HG02938 (cell line): Measurements from ENCODE around the gene B4GALT5.

ENCODE experiments used
- ATAC-seq: cut with Tn5 transposase; IDR thresholded peaks from one replicate; pipeline ENCODE4 v1.9.1; 2021; ENCODE audit warnings: mild to moderate bottlenecking, moderate library complexity; ENCODE audit not compliant: unreplicated experiment

The B4GALT5 gene

DNA sequence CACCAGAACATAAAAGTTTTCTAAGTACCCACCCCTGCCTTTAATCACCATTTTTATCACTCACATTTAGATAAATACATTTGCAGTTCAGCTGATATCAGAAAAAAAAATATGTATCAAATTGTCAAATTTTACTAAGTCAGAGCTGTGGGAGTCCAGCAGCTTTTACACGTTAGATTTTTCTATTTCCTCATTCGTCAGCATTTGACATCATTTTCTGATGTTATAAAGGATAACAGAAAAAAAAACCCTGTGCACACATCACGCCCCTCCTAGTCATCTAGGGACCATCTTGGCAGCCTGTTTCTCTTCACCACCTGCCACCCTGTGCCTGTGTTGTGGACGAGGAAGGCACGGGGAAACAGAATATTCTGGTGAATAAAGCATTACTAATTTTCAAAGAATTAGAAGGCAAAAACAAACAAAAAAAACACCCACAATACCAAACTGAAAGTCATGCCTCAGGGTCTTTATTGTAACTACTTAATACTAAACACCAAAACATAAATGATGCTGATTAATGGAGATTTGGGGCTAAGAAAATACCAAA is 12.4 kb downstream of the B4GALT5 start:
- no peak for ATAC-seq

DNA sequence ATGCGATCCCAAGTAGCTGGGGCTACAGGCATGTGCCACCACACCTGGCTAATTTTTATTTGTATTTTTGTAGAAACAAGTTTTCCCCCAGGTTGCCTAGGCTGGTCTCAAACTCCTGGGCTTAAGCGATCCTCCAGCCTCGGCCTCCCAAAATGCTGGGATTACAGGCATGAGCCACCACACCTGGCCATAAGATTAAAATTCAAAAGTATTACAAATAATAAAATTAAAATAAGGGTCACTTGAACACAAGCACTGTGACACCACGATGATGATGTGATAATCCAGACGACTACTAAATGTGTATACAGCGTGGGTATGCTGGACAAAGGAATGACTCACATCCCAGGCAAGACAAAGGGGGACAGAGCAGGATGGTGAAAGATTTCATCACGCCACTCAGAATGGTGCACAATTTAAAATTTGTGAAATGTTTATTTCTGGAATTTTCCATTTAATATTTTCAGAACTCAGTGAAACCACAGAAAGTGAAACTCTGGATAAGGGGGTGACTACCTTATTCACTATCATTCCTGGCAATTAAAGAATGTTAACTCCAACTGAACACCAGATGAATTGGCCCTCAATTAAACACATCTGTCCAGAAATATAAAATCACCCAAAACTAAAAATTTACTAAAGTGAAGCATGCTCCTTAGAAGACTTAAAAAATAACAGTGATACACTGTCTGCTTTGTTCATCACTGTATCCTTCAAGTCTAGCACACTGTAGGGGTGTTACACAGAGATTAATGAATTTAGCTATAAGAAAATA is 13.1 kb downstream of the B4GALT5 start:
- no peak for ATAC-seq

- peak; percentile 88 for ATAC-seq
Observed at GRCh38 chr20:49699200-49699992, 14.3 kb downstream of the B4GALT5 start.

DNA sequence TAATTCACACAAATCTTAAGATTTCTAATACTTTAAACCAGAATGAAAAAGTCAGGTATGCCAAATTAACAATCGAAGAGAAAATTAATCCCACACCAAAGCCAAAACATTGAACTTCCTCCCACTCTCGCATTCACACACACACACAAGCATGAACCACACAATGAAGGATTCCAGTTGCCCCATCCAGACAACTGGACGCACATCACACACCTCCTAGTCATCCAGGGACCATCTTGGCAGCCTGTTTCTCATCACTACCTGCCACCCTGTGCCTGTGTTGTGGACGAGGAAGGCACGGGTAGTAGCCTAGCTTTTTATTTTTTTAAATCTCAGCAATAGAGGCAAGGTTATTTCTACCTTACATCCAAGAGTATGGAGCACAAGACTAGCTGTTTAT is 15.2 kb downstream of the B4GALT5 start:
- no peak for ATAC-seq

DNA sequence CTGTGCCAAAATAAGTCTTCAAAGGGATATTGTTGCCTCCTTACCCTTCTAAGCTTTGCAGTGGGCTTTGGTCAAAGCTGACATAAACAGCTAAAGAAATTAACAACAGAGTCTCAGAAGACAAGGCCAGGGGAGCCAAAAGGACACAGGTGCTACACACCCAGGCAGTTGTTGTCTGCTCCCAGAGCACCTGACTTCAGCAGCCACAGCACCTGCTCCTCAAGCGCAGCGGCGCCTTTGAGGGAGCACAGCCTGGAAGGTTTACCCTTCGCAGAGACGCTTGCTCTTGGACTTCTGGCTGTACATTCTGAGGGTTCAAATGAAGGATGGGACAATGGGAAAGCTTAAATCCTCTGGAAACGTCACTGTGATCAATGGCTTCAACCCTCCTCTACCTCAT is 16.6 kb downstream of the B4GALT5 start:
- no peak for ATAC-seq

GRCh38 chr20:49696594-49696993 is 17.1 kb downstream of the B4GALT5 start:
- no peak for ATAC-seq

DNA sequence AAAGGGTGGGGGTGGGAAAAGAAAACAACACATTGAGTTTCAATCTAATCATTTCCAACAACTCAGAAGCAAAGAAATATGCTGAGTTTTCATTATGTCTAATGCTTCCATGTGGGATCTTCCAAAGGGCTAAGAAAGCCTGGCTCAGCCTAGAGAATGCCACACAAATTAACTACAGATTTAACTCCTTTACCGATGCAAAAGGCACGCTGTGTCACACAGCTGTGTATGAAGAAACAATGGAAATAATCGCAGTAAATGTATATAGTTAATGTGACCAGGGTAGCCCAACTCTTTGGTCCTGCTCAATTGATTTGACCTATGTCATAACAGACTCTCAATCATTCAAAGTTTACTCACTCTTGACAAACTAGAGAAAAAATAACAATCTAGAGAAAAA is 17.8 kb downstream of the B4GALT5 start:
- ATAC-seq: no peak

DNA sequence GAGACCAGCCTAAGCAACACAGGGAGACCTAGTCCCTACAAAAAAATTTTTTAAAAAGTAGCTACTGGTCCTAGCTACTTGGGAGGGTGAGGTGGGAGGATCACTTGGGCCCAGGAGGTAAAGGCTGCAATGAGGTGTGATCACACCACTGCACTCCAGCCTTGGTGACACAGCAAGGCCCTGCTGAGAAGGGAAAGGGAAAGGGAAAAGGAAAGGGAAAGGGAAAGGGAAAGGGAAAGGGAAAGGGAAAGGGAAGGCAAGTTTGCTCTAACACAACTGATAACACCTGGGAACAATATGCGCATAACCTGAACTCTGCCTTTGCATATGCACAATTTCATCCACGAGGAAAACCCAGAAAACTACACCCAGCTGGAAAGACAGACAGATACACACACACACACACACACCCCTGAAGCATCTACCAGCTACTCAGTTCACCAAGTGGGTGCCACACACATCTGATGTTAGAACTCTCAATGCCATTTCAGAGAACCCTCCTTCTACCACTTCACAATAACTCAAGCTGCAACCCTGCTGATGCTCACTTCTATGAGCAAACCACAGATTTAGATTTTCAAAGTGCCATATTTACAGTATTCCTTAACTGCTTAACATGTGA is 19.1 kb downstream of the B4GALT5 start:
- no peak for ATAC-seq

- no peak for ATAC-seq
Observed at GRCh38 chr20:49693435-49694171, 20.1 kb downstream of the B4GALT5 start.

GRCh38 chr20:49692941-49693340 is 20.7 kb downstream of the B4GALT5 start:
- no peak for ATAC-seq

DNA sequence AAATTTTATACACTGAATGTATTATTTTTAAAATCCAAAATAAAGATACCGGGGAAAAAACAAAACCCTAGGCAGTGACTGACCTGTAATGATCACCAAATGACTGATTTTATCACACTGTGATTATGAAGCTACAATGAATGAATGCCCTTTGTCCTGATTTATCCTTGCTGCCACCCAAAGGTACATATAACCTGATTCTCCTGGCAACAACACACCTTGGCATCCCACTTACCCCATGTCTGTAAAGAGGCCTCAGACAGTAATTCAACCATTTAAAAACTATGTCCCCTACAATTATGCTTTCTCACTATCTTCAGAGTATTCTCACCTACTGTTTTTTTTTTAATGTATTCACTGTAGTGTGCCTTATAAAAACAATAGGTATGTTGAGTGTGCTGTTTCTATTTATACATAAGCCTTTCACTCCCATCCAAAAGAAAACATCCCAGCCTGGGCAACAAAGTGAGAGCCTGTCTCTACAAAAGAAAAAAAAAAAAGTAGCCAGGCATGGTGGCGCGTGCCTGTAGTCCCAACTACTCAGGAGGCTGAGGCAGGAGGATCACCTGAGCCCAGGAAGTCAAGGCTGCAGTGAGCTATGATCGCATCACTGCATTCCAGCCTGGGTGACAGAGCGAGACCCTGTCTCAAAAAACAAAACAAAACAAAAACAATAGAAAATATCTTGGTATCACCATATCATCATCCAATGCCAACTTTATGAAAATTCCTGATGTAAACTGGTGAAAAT is 21.7 kb downstream of the B4GALT5 start:
- ATAC-seq: no peak

- ATAC-seq: no peak
Observed at GRCh38 chr20:49690899-49691620, 22.6 kb downstream of the B4GALT5 start.

DNA sequence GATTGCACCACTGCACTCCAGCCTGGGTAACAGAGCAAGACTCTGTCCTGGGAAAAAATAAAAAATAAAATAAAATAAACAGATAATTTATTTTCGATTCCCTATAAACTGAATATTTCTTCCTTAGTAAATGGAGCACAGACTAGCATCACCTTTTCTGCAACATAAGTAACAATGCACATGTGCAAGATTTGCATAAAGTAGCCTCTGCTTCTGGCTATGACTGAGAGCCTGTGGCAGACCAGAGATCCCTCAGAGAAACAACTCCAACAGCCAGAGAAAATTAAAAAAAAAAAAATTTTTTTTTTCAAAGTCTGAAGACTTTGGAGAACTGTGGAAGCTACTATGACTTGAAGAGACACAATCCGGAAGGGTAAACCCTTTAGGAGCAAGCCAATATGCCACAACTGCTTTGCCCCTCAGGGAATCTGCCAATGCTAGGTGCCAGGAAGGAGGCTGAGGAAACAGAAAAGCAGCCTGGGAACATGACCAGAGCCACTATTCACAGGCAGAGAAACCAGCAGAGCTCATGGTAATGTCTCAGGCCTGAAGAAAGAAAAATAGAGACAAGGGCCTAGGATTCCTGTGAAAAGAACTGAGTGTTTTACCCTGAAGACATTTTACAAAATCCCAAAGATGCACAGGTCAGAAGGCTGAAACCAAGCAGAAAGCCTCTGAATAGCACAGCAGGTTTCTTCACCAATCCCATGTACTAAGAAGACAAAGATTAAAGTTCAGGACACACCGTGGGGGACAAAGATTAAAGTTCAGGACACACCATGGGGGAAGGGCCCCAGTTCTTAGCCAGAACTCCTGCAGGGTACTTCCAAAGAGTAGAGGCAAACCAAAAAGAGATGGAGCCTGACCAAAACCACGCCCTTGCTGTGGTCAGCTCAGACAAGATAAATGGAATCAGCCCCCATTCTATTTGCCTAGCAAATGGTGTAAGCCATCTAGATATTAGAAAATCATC is 25.8 kb downstream of the B4GALT5 start:
- ATAC-seq: no peak

- ATAC-seq: no peak
Observed at GRCh38 chr20:49685809-49686208, 27.9 kb downstream of the B4GALT5 start.

- ATAC-seq: no peak
Observed at GRCh38 chr20:49685161-49685601, 28.5 kb downstream of the B4GALT5 start.

DNA sequence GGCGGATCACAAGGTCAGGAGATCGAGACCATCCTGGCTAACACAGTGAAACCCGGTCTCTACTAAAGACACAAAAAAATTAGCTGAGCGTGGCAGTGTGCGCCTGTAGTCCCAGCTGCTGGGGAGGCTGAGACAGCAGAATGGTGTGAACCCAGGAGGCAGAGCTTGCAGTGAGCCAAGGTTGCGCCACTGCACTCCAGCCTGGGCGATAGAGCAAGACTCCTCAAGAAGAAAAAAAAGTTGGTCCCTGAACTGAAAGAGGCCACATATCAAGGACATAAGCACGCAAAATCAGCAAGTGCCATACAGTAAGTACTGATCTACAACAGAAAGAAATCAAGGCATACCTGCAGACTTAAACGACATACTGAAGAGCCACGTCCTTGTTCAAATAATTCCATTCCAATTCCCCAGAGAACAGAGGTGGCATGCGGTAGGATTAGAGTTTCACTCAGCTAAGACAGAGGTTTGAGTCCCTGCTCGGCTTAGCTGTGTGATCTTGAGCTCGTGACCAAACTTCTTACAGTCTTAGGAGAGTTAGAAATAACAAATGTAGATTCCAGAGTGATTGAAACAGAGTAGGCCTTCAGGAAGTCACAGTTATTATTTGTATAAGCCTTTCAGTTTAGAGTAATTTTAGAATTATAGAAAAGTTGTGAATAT is 29.2 kb downstream of the B4GALT5 start:
- ATAC-seq: no peak

- no peak for ATAC-seq
Observed at GRCh38 chr20:49682798-49683197, 30.9 kb downstream of the B4GALT5 start.

- no peak for ATAC-seq
Observed at GRCh38 chr20:49682278-49682677, 31.4 kb downstream of the B4GALT5 start.
